NCI-H460 (cell line): ENCODE data around the gene C13orf46. TPM values are rescaled to one million over a fixed set of nuclear protein-coding genes. Genes with fewer than 3 reads are reported as not detected.
A peak's percentile ranks its signal among the peaks of the same experiment; 100 is the strongest.

Experiments
- DNase-seq: peaks from one replicate; pipeline ENCODE4 v3.0.0-alpha.2; 2016; ENCODE audit warnings: low read depth; ENCODE audit errors: extremely low read depth
- total RNA-seq: library from RNA; depleted of rRNA; stranded (reverse); fragments of >200 nt; shearing (Covaris generic); gene quantifications from 2 replicates; pipeline ENCODE4 v1.2.3, GENCODE V29; 2014

C13orf46 gene
- total RNA-seq, 1 experiment from 2014 or later: not detected

- DNase-seq: no peak
Observed at GRCh38 chr13:113958373-113958772, 15.5 kb downstream of the C13orf46 start.

- no peak for DNase-seq
Observed at GRCh38 chr13:113956571-113956970, 17.3 kb downstream of the C13orf46 start.

- no peak for DNase-seq
Observed at GRCh38 chr13:113955691-113956090, 18.2 kb downstream of the C13orf46 start.

- DNase-seq: no peak
Observed at GRCh38 chr13:113955235-113955634, 18.6 kb downstream of the C13orf46 start.

GRCh38 chr13:113954046-113954835, 19.6 kb downstream of the C13orf46 start:
- no peak for DNase-seq

- DNase-seq: no peak
Observed at GRCh38 chr13:113953561-113953960, 20.3 kb downstream of the C13orf46 start.

GRCh38 chr13:113952983-113953520, 20.8 kb downstream of the C13orf46 start:
- no peak for DNase-seq

- no peak for DNase-seq
Observed at GRCh38 chr13:113952151-113952982, 21.5 kb downstream of the C13orf46 start.

GRCh38 chr13:113951246-113951999, 22.5 kb downstream of the C13orf46 start:
- peak; percentile 67 for DNase-seq

GRCh38 chr13:113950451-113951245, 23.2 kb downstream of the C13orf46 start:
- DNase-seq: no peak

GRCh38 chr13:113949546-113949945, 24.3 kb downstream of the C13orf46 start:
- no peak for DNase-seq

GRCh38 chr13:113948034-113948742, 25.7 kb downstream of the C13orf46 start:
- no peak for DNase-seq

GRCh38 chr13:113947311-113948033, 26.4 kb downstream of the C13orf46 start:
- DNase-seq: no peak

GRCh38 chr13:113946409-113947181, 27.3 kb downstream of the C13orf46 start:
- DNase-seq: no peak

- no peak for DNase-seq
Observed at GRCh38 chr13:113945857-113946408, 27.9 kb downstream of the C13orf46 start.

- DNase-seq: no peak
Observed at GRCh38 chr13:113943821-113944565, 29.9 kb downstream of the C13orf46 start.

- no peak for DNase-seq
Observed at GRCh38 chr13:113942591-113943103, 31.2 kb downstream of the C13orf46 start.
